Measurements from ENCODE around the gene DNMT3B.

The DNMT3B gene

DNA sequence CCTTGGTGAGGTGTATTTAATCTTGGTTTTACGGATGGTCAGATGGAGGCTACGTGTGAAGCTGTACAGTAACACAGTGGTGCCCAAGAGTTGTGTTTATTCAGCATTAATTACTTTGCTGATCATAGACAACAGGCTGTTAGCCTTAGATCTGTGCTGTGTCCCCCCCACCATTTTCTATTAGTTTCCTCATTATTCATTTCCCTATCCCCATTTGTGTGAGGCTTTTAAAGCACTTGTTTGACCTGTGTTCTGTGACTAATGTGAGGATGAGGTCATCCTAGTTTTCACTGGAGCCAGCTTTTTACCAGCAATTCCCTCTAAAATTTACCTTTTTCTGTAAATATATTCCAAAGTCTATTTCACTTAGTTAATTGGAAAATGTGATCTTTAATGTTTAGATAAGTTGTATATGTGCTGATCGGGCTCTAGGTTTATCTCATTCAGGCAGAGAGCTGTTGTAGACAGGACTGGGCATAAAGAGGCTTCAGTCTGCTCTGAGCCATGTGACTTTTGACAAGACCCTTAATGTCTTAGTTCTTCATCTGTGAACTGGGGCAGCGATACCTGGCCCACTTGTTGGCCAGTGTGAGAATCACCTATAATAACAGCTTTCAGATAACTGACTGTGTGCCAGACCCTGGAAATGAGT lies 66.0 kb downstream of the DNMT3B start:
- DNase-seq: no peak

DNA sequence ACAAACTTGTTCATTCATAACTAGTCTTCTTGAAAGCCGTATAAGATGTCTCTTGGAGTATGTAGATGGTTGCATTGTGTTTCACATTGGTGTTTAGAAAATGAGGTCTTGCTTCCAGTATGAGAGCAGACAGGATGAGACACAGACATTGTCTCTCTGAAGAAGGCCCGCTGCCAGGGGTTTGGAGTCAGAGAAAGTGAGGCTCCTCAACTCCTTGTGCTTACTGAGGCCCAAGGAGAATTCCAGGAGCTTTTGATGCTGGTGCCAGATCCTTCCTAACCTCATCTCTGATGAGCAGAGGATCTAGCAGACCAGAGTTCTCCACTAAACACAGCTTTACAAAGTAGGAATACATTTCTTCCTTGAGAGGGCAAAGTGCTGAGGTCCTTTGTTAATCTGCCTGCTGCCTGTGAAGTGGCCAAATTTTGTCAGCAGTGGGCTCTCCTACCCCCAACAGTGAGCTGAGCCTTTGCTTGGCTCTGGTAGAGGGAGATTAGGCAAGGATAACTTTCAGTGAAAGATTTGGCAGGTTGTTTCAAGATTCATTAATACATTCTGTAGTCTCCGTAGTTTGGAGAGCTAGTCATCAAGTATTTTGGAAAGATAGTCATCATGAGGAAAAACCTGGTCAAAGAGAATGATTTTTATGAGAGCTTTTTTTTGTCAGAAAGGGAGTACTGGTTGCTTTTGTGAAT lies 67.3 kb downstream of the DNMT3B start:
- DNase-seq: no peak

DNA sequence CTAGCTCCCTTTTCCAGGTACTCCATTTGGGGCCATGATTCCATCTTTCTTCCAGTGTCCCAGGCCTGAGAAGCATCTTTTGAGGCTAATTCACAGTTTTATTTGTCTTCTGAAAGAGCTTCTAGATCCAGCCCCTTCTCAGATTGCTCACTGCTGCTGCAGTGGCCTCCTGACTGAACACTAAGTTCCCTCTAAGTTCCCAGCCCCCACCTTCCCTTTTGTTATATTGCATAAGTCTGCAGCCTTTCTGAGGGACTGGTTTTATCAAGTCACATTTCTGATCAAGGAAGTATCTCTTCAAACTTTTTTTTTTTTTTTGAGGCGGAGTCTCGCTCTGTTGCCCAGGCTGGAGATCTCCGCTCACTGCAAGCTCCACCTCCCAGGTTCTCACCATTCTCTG lies 68.3 kb downstream of the DNMT3B start:
- DNase-seq: peak; percentile 16

GRCh38 chr20:32831982-32832381 lies 69.8 kb downstream of the DNMT3B start:
- DNase-seq: no peak

DNA sequence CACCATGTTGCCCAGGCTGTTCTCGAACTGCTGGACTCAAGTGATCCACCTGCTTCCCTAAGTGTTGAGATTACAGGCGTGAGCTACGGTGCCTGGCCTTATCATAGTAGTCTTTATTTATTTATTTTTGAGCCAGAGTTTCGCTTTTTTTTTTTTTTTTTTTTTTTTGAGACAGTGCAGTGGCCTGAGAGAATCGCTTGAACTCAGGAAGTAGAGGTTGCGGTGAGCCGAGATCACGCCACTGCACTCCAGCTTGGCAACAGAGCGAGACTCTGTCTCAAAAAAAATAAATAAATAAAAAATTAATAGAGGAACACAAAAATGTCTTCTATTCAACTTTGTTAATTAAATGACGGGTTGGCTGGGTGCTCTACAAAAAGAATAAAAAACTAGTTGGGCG lies 70.5 kb downstream of the DNMT3B start:
- no peak for DNase-seq

GRCh38 chr20:32834972-32835371 lies 72.8 kb downstream of the DNMT3B start:
- no peak for DNase-seq

GRCh38 chr20:32837157-32837556 lies 75.0 kb downstream of the DNMT3B start:
- DNase-seq: no peak

- no peak for DNase-seq
Measured at GRCh38 chr20:32839227-32839981, 77.2 kb downstream of the DNMT3B start.

- DNase-seq: no peak
Measured at GRCh38 chr20:32839982-32840285, 77.7 kb downstream of the DNMT3B start.

DNA sequence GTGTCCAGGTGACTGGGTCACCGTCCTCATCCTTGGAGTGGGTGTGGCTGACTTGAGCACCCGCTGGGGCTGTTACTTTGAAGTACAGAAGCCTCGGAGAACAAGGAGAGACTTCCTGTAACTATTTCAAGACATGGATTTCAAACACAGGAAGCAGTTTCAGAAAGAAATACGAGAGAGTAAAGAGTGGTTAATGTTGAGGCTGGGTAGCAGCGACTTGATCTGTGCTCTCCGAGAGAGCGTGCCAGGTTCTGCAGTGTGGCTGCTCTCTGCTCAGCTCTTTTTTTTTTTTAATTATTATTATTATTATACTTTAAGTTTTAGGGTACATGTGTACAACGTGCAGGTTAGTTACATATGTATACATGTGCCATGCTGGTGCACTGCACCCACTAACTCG lies 79.0 kb downstream of the DNMT3B start:
- DNase-seq: no peak

DNA sequence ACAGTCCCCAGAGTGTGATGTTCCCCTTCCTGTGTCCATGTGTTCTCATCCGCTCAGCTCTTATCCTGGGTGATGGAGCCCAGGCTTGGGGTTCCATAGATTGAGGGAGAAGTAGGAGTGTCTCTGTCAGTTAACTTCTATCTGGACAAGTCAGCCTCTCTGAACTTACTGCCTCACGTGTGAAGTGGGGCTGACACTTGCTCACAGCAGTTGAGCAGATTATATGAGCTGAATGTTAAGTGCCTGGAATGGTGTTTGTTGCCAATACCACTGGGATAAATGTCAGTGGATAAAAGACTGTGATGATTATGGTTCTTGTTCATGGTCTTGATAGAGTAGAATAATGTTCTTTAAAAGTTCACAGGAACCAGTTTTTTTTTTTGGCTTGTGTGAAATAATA lies 79.4 kb downstream of the DNMT3B start:
- no peak for DNase-seq

GRCh38 chr20:32842688-32843524 lies 80.7 kb downstream of the DNMT3B start:
- DNase-seq: no peak

DNA sequence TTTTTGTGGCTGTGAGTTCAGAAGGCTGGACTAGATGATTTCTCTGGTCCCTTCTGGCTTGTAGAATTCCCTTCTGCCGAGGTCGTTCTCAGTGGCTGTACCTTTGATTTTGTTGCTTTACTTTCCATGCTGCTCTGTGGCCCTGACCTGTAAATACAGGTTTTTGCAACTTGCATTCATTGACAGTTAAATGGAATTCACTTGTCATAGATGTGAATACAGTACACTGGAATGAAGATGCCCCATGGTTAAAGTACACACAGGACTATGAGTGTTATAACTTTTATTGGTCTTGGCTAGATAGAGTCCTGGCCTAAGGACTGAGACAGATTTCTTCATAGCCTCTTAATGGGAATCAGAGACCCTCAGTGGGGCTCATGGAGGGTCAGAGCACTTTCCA lies 83.6 kb downstream of the DNMT3B start:
- no peak for DNase-seq

GRCh38 chr20:32846852-32847251 lies 84.7 kb downstream of the DNMT3B start:
- DNase-seq: no peak

GRCh38 chr20:32847964-32848363 lies 85.8 kb downstream of the DNMT3B start:
- no peak for DNase-seq

DNA sequence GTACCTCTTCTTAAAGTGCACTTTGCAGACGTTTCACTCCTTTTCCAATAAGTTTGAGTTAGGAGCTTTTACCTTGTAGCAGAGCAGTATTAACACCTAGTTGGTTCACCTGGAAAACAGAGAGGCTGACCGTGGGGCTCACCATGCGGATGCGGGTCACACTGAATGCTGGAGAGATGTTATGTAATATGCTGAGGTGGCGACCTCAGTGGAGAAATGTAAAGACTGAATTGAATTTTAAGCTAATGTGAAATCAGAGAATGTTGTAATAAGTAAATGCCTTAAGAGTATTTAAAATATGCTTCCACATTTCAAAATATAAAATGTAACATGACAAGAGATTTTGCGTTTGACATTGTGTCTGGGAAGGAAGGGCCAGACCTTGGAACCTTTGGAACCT lies 86.7 kb downstream of the DNMT3B start:
- DNase-seq: no peak

DNA sequence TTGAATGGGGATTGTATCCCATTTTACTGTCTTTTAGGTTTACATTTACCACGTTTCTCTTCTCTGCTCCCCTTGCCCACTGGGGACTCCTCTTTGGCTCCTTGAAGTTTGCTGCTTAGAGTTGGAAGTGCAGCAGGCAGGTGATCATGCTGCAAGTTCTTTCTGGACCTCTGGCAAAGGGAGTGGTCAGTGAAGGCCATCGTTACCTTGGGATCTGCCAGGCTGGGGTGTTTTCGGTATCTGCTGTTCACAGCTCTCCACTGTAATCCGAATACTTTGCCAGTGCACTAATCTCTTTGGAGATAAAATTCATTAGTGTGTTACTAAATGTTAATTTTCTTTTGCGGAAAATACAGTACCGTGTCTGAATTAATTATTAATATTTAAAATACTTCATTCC lies 87.4 kb downstream of the DNMT3B start:
- DNase-seq: no peak

DNA sequence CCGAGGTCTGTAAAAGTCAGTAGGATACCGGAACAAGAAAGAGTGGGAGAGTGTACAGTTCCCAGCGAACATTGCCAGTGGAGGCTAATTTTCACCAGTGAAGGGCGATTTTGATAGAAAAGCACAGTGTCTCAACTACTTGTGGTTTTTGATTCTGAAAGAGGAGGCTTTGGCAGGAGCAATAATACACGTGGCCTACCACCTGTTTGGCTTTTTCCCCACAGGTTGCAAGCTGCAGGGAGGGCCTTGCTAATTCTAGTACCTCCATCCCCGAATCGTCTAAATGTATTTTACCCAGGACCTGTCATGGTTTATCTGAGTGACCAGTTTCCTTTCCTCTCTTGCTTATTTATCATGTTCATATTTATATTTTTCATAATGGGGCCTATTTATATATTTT lies 93.2 kb downstream of the DNMT3B start:
- no peak for DNase-seq

GRCh38 chr20:32858189-32858588 lies 96.0 kb downstream of the DNMT3B start:
- no peak for DNase-seq
